HG03378 (cell line): ENCODE results near the gene LMBRD1.
"Not testable (repeated sequence)": the region's sequence is repeated elsewhere in the genome, so short reads cannot be mapped to it uniquely, and the experiment has no call there.

ENCODE experiments used
- ATAC-seq: cut with Tn5 transposase; IDR thresholded peaks from one replicate; pipeline ENCODE4 v1.9.1; 2021; ENCODE audit warnings: mild to moderate bottlenecking, moderate library complexity; ENCODE audit not compliant: unreplicated experiment

Gene LMBRD1

GRCh38 chr6:69756366-69756765 is 40.4 kb downstream of the LMBRD1 start:
- no peak for ATAC-seq

GRCh38 chr6:69735027-69735426 is 61.8 kb downstream of the LMBRD1 start:
- ATAC-seq: no peak

GRCh38 chr6:69732640-69733039 is 64.2 kb downstream of the LMBRD1 start:
- ATAC-seq: peak; percentile 87

GRCh38 chr6:69732045-69732444 is 64.8 kb downstream of the LMBRD1 start:
- ATAC-seq: no peak

- ATAC-seq: no peak
Observed at GRCh38 chr6:69729870-69730449, 66.8 kb downstream of the LMBRD1 start.

- ATAC-seq: no peak
Observed at GRCh38 chr6:69722683-69723082, 74.1 kb downstream of the LMBRD1 start.

GRCh38 chr6:69719602-69720193 is 77.1 kb downstream of the LMBRD1 start:
- ATAC-seq: peak; percentile 87

GRCh38 chr6:69706724-69707123 is 90.1 kb downstream of the LMBRD1 start:
- ATAC-seq: no peak

- no peak for ATAC-seq
Observed at GRCh38 chr6:69705954-69706353, 90.9 kb downstream of the LMBRD1 start.

- no peak for ATAC-seq
Observed at GRCh38 chr6:69704916-69705315, 91.9 kb downstream of the LMBRD1 start.

GRCh38 chr6:69699655-69700054 is 97.2 kb downstream of the LMBRD1 start:
- no peak for ATAC-seq

- ATAC-seq: peak; percentile 65
Observed at GRCh38 chr6:69696273-69696672, 100.5 kb downstream of the LMBRD1 start.

GRCh38 chr6:69693762-69694161 is 103.0 kb downstream of the LMBRD1 start:
- ATAC-seq: no peak

- no peak for ATAC-seq
Observed at GRCh38 chr6:69690986-69691385, 105.8 kb downstream of the LMBRD1 start.

- no peak for ATAC-seq
Observed at GRCh38 chr6:69680302-69680701, 116.5 kb downstream of the LMBRD1 start.

- ATAC-seq: no peak
Observed at GRCh38 chr6:69673298-69673697, 123.5 kb downstream of the LMBRD1 start.

GRCh38 chr6:69668916-69669315 is 127.9 kb downstream of the LMBRD1 start:
- no peak for ATAC-seq

- ATAC-seq: not testable (repeated sequence)
Observed at GRCh38 chr6:69666779-69667178, 130.0 kb downstream of the LMBRD1 start.

- no peak for ATAC-seq
Observed at GRCh38 chr6:69665437-69665836, 131.4 kb downstream of the LMBRD1 start.

- ATAC-seq: no peak
Observed at GRCh38 chr6:69664551-69664950, 132.3 kb downstream of the LMBRD1 start.

- ATAC-seq: no peak
Observed at GRCh38 chr6:69663215-69663614, 133.6 kb downstream of the LMBRD1 start.

- no peak for ATAC-seq
Observed at GRCh38 chr6:69650703-69651102, 146.1 kb downstream of the LMBRD1 start.

- ATAC-seq: no peak
Observed at GRCh38 chr6:69647726-69648125, 149.1 kb downstream of the LMBRD1 start.
